ENCODE data around the gene SIAH3. TPM values are rescaled to one million over a fixed set of nuclear protein-coding genes. Genes with fewer than 3 reads are reported as not detected.

The SIAH3 gene
- total RNA-seq, 1 experiment from 2014 or later = not detected

DNA sequence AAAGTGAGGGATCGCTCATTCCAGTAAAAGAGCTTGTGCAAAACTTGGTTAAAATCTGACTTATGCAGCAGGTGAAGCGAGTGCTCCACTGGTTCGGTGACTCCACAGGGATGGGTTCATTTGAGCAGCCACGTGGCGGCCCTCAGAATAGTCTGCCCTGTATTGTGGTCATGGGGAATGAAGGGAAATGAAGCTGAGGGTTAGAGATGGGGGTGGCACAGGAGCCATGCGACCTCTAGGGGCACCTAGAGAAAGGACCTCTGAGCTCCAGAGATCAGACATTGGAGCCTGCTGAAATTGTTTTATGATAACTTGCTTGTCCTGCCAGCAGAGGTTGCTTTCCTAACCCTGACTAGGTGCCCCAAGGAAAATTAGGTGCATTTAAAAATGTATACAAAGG lies 122.8 kb downstream of the SIAH3 start (continued):
- TF ChIP-seq EGR1 (IDR thresholded peaks at IDR 0.05; ENCODE audit: low read depth) (no peak), ATF3 (IDR thresholded peaks at IDR 0.05) (no peak), SRF (IDR thresholded peaks at IDR 0.05; ENCODE audit: low read depth) (no peak), RAD21 (IDR thresholded peaks at IDR 0.05; ENCODE audit: low read depth) (peak; percentile 49)

Other genes with a start within 250 kb of the SIAH3 start
- gene ERICH6B, start 236.0 kb downstream of the SIAH3 start, total RNA-seq (2021; ENCODE audit: unreplicated experiment) = not detected
- gene CBY2, start 149.4 kb downstream of the SIAH3 start, total RNA-seq (2021; ENCODE audit: unreplicated experiment) = not detected
- gene ZC3H13, start 201.0 kb upstream of the SIAH3 start, total RNA-seq (2021; ENCODE audit: unreplicated experiment) = 37.9 TPM